Coronary artery (tissue), 2 donors: ENCODE data around the gene CASKIN2.

Experiments used
- DNase-seq: peaks from one replicate; pipeline ENCODE4 v3.0.0-alpha.2; 2017; ENCODE audit warnings: low spot score
- H3K27ac ChIP-seq, 2 donors: fragments of 200-600 bp; sonication (generic); one replicate each; pipeline ENCODE4 v1.5.1; 2016 to 2019
- H3K4me3 ChIP-seq: fragments of 200-600 bp; sonication (generic); 2 replicates; pipeline ENCODE4 v1.5.1; 2016; ENCODE audit warnings: mild to moderate bottlenecking, moderate library complexity
- CTCF ChIP-seq: fragments of 200-600 bp; sonication (generic); IDR thresholded peaks from one replicate; pipeline ENCODE4 v1.5.1; 2019; ENCODE audit warnings: antibody characterized with exemption

CASKIN2 gene

GRCh38 chr17:75546181-75546580 is 30.8 kb upstream of the CASKIN2 start:
- no peak for DNase-seq
- Histone ChIP-seq H3K4me3 (no peak overlapping the region), H3K27ac (no peak overlapping the region)
- no peak for TF ChIP-seq CTCF

DNA sequence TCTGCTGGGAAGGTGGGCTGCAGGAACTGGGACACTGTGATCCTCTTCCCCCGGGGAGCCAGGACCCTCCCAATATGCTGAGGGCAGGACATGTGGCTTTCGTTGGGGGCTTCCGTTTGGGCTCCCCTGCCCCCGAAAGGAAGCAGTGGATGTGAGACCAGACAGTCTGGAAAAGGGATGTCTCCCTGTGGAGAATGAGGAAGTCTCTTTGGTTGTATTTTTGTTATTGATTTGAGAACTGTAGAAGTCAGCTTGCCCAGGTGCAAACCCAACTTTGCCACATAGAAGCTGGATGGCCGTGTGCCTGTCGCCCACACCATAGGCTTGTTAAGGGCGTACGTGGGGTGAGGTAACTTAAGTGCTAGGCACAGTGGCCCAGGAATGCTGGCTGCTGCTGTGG is 28.9 kb upstream of the CASKIN2 start:
- DNase-seq: no peak
- Histone ChIP-seq H3K27ac (no peak overlapping the region), H3K4me3 (no peak overlapping the region)
- no peak for TF ChIP-seq CTCF

DNA sequence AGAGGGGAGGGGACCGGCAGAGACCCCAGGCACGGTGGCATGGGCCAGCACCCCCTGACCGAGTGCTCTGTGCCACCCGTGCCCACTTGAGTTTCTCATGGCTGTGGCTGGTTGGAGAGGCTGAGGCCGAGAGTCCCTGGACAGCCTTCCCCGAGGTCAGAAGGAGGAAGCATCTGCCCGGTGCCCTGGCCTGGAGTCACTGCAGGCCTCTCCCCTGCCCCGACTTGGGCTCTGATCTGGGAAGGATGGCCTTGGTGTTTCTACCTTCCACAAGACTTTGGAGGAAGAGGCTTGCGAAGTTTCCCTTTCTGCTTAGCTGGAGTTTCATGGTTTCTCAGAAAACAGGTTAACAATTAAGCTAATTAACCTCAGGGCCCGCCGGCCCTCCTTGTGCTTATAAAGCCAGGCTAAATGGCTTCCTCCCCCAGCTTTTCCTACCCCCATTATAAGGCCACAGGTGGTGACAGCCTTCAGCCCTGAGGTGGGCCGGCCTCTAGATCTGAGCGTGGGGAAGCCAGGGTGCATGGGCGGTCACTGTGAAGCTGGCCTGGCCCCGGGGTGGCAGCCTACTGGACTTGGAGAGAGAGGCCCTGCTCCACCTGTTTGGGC is 27.5 kb upstream of the CASKIN2 start:
- no peak for TF ChIP-seq CTCF
- Histone ChIP-seq H3K27ac (no peak overlapping the region), H3K4me3 (no peak overlapping the region)
- DNase-seq: no peak

DNA sequence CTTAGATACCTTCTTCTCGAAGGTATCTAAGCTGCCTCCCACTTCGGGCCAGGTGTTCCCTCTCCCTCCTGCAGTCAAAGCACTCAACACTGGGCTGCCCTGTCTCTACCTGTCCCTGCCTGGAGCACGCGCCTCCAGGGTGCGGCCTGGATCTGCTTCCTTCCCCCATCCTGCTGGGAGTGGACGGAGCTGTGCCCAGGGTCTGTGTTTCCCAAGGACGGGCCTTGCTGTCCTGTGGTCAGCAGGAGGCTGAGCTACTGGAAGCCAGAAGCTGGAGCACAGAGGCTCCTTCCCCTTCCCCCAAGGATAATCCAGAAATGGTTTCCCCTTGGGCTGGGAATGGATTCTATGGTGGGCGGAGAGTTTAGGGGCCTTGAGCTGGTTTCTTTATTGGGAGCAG is 26.9 kb upstream of the CASKIN2 start:
- Histone ChIP-seq H3K27ac (no peak overlapping the region), H3K4me3 (no peak overlapping the region)
- no peak for DNase-seq
- no peak for TF ChIP-seq CTCF

GRCh38 chr17:75540923-75541503 is 25.7 kb upstream of the CASKIN2 start:
- Histone ChIP-seq H3K27ac (no peak overlapping the region), H3K4me3 (no peak overlapping the region)
- DNase-seq: no peak
- TF ChIP-seq CTCF: no peak

GRCh38 chr17:75539967-75540729 is 24.8 kb upstream of the CASKIN2 start:
- H3K27ac ChIP-seq: no peak overlapping the region
- no peak for DNase-seq
- no peak overlapping the region for H3K4me3 ChIP-seq
- no peak for TF ChIP-seq CTCF

GRCh38 chr17:75536366-75536765 is 21.0 kb upstream of the CASKIN2 start:
- DNase-seq: no peak
- Histone ChIP-seq H3K4me3 (no peak overlapping the region), H3K27ac (no peak overlapping the region)
- TF ChIP-seq CTCF: no peak
